HepG2 (cell line): ENCODE results near the gene NFKBIL1.

Experiments used
- ARNT ChIP-seq: fragments of 450-650 bp; IDR thresholded peaks from 2 replicates; pipeline ENCODE4 v1.6.1; 2017
- EHMT2 ChIP-seq: fragments of 200-600 bp; sonication (generic); IDR thresholded peaks from 2 replicates; pipeline ENCODE4 v1.7.0; 2017; ENCODE audit warnings: antibody characterized with exemption, low read depth, low read length, borderline replicate concordance
- PCBP2 ChIP-seq: fragments of 200-400 bp; formaldehyde crosslinking; optimal IDR thresholded peaks from 2 replicates; pipeline ENCODE3; 2018; ENCODE audit warnings: low read length, low read depth; ENCODE audit not compliant: poor library complexity, severe bottlenecking
- POLR2A ChIP-seq, 2 experiments: IDR thresholded peaks; 2 replicates each; pipeline ENCODE4 v1.6.1; 2011; ENCODE audit warnings: low read depth in 2 of 2, low read length in 2 of 2, mild to moderate bottlenecking in 1 of 2, moderate library complexity in 1 of 2; ENCODE audit not compliant: insufficient read depth in 1 of 2
- POLR2G ChIP-seq: fragments of 200-400 bp; formaldehyde crosslinking; IDR thresholded peaks from 2 replicates; pipeline ENCODE4 v1.6.1; 2018; ENCODE audit warnings: mild to moderate bottlenecking, low read depth, low read length, moderate library complexity
- RBAK ChIP-seq: sonication (generic); formaldehyde crosslinking; IDR thresholded peaks from 2 replicates; pipeline ENCODE4 v1.5.1; 2020; ENCODE audit warnings: mild to moderate bottlenecking, missing genetic modification reagents
- ZNF430 ChIP-seq: sonication (generic); formaldehyde crosslinking; IDR thresholded peaks from 2 replicates; pipeline ENCODE4 v1.9.0; 2021; ENCODE audit warnings: mild to moderate bottlenecking, missing genetic modification reagents
- ZNF747 ChIP-seq: sonication (generic); formaldehyde crosslinking; IDR thresholded peaks from 2 replicates; pipeline ENCODE4 v1.8.1; 2023; ENCODE audit warnings: missing genetic modification reagents, mild to moderate bottlenecking, borderline replicate concordance

- no peak for TF ChIP-seq RBAK (CRISPR knock-in tag)
- TF ChIP-seq EHMT2: no peak
- no peak for TF ChIP-seq POLR2A (IDR thresholded peaks at IDR 0.05; ENCODE audit: insufficient read depth in 1 of 2, low read depth in 2 of 2, low read length in 2 of 2)
- TF ChIP-seq ARNT: no peak
- TF ChIP-seq ZNF430: no peak
- TF ChIP-seq ZNF747: no peak
- TF ChIP-seq POLR2G: no peak
- no peak for TF ChIP-seq PCBP2
Observed at GRCh38 chr6:31586599-31587281, 39.3 kb downstream of the NFKBIL1 start.
